Measurements from ENCODE around the gene DMKN.
A peak's percentile ranks its signal among the peaks of the same experiment; 100 is the strongest.

DMKN gene

GRCh38 chr19:35522745-35523327, 9.4 kb upstream of the DMKN start:
- DNase-seq: no peak

DNA sequence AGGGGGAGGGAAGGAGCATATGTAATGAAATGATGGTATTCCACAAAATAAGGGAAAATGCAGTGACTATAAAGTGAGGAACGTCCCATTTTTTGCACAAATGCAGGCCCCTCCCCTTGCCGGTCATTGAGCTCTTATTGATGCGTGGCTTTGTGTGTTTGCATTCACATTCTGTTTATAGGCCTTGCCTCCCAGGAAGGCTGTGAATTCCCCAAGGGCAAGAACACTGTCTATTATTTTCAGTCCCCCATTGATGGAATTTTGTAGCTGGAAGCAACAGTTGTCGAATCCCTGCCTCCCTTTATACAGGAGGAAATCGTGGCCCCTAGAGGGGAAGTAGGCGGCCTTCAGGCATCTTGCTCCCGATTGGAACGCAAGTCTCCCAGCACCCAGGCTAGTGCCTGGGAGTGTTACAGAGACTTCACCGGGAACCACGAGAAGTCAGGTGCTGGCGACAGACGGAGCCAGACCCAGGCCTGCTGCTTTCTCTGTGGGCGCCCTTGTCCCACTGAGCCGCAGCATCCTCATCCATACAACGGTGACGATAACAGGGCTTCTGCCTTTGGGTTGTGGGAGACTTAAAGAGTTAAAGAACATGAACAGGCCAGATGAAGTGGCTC, 7.8 kb upstream of the DMKN start:
- no peak for DNase-seq

GRCh38 chr19:35519291-35519690, 5.8 kb upstream of the DMKN start:
- no peak for DNase-seq

DNA sequence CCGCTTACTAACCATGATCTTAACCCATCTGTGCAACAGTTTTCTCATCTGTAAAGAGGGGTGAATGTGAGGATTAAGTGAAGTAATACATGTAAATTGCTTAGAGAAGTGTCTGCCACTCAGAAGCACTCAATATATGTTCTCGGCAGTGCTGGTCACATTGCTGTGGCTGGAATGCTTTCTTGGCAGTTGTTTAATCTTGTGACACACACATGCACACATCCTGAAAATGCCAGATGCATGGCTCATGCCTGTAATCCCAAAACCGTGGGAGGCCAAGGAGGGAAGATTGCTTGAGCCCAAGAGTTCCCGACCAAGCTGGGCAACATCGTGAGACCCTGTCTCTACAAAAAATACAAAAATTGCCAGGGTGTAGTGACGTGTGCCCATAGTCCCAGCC, 4.9 kb upstream of the DMKN start:
- no peak for DNase-seq

- no peak for DNase-seq
These were observed 3.9 kb upstream of the DMKN start for GRCh38 chr19:35517342-35517741.

- no peak for DNase-seq
These were observed 2.9 kb upstream of the DMKN start for GRCh38 chr19:35516310-35516709.

DNA sequence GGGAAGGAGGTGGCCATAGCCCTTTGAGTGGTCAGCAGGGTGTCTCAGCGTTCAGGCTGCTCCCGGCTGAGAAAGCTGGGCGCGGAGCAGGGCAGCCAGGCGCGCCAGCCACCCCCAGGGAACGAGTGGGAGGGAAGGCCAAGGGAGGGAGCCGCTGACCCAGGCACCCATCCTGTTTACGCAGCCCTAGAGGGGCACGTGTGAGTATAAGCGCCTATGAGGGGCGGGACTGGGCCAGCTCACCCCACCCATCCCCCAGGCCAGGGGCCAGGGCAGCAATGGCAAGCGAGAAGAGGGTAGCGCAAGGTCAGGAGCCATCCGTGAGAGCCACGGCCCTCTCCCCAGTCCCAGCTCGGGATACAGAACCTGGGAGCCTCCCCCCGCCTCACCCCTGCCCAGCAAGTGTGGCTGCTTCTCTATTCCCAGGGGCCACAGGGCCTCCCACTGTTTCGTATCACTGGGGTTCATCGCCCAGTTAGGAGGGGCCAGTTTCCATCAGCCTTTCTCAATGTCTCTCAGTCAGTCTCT, 897 bp upstream of the DMKN start:
- no peak for DNase-seq

DNA sequence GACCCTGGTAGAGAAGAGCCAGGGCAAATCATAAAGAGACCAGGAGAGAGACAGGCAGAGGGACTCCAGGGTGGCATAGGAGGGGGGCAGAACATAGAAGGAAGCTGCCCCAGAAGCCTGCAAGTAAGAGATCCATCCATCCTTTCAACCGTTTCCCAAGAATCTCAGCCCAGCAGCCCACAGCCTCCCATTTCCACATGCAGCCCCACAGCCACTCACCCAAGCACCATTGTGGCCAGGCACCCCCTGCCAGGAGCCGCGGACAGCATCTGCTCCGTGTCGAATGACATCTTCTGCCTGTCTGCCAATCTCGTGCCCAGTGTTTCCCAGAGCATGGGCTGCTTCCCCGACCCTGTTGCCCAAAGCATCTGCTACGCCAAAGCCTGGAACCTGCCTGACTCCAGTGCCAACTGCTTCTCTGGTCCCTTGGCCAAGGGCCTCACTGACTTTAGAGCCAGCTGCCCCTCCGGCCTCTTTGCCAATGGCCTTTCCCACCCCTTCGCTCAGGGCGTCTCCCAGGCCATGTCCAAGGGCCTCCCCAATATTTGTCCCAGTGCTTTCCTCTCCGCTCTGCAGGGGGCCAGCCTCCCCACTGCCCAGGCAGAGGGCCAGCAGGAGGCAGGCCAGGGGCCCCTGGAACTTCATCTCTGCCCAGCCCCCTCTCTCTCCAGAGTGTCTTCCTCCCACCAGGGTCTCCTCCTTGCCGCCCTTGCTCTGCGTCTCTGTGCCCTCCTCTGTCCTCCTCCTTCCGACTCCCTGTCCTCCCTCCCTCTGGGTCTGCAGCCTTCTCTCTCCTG, 420 bp downstream of the DMKN start:
- DNase-seq: no peak

- DNase-seq: no peak
These were observed 2.1 kb downstream of the DMKN start for GRCh38 chr19:35511337-35511736.

DNA sequence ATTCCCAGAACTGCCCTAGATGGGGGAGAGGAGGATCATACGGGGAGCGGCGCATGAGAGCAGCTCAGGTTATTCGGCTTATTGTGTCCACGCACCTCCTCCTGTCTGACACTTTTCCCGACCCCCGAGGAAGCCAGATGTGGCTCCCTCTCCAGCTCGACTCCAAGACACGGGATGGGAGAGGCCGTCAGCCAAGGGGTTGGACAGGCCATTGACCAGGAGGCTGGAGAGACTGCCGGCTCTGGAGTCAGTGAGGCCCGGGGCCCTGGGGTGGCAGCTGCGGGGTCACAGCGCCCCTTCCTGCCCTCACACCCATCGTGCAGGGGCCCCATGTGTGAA, 2.9 kb downstream of the DMKN start:
- DNase-seq: no peak

GRCh38 chr19:35509861-35510625, 3.4 kb downstream of the DMKN start:
- peak; percentile 48 to 66 (median 58) for DNase-seq

- DNase-seq: no peak
These were observed 4.3 kb downstream of the DMKN start for GRCh38 chr19:35509018-35509652.

DNA sequence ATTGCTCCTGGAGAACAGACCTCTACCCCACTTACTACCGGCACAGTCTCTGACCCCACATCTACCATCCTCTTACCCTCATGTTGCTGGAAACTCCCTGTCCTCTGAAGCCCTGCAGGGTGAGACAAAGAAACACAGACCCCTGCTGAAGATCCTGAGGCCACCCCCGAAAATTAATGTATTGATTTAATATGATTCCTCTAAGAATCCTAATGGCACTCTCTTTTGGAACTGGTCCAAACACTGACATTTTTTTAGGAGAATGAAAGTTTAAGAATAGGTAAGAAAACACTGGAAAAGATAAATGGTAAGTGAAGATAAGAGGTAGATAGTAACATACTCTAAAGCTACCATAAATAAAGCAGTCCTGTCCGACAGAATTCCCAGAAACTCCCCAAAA, 5.3 kb downstream of the DMKN start:
- no peak for DNase-seq

- no peak for DNase-seq
These were observed 5.9 kb downstream of the DMKN start for GRCh38 chr19:35507561-35507960.

DNA sequence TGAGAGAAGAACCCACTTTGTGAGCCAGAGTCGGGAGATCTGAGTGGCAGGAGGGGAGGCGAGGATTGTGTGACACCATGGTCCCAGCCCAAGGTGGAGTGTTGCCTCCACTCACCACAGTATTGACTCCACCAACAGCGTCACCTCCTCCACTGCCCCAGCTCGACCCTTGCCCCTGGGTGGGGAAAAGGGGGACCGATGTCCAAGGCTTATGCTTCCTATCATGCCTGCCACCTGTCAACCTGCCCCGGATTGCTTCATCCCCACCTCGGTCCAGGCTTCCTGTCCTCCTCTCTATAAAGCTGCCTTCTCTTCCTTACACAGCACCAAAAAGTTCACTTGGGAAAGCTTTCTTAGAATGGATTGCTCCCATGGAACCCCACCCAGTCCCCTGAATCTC, 7.4 kb downstream of the DMKN start:
- DNase-seq: no peak

GRCh38 chr19:35502751-35503150, 10.7 kb downstream of the DMKN start:
- no peak for DNase-seq

GRCh38 chr19:35501684-35502083, 11.8 kb downstream of the DMKN start:
- DNase-seq: no peak

DNA sequence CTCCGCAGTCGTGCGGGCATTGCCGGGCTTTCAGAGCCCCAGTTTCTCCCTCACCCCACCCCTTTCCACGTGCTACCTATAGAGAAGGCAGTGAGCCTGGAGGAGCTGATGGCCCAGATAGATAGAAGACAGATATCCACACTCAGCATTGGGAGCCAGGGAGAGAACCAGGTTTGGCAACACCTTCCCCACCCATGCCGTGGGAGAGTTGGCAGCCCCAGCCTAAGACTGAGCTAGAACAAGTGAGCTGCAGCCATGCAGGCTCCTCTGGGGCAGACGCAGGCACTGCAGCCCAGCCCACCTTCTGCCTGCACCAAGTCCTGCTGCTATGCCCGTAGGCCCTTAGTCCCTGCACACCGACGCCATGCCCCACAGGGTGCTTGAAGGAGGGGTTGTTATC, 12.8 kb downstream of the DMKN start:
- DNase-seq: no peak

- no peak for DNase-seq
These were observed 14.4 kb downstream of the DMKN start for GRCh38 chr19:35498984-35499527.

- DNase-seq: no peak
These were observed 15.2 kb downstream of the DMKN start for GRCh38 chr19:35498220-35498619.

GRCh38 chr19:35497406-35497805, 16.0 kb downstream of the DMKN start:
- no peak for DNase-seq
